ENCODE data around the gene SMPD1.

GRCh38 chr11:6397636-6398035 is 7.4 kb downstream of the SMPD1 start:
- TF ChIP-seq PTTG1 (tag; IDR thresholded peaks at IDR 0.05; ENCODE audit: low read depth) (no peak), GABPA (tag; conservative IDR thresholded peaks at IDR 0.05; ENCODE audit: low read depth) (no peak)

Data from K562 (cell line).